Testis (tissue), 3 donors: Measurements from ENCODE around the gene GAA. TPM values are rescaled to one million over a fixed set of nuclear protein-coding genes. Genes with fewer than 3 reads are reported as not detected.
A peak's percentile ranks its signal among the peaks of the same experiment; 100 is the strongest.

ENCODE experiments used
- DNase-seq: peaks from one replicate; pipeline ENCODE4 v3.0.0-alpha.2; 2019
- H3K27ac ChIP-seq, 2 donors: fragments of 200-600 bp; sonication (generic); one replicate each; pipeline ENCODE4 v1.5.1; 2019
- H3K27me3 ChIP-seq: fragments of 200-600 bp; sonication (generic); one replicate; pipeline ENCODE4 v1.5.1; 2019
- H3K36me3 ChIP-seq: fragments of 200-600 bp; sonication (generic); one replicate; pipeline ENCODE4 v1.5.1; 2017; ENCODE audit warnings: low read depth; ENCODE audit errors: missing control alignments
- H3K4me1 ChIP-seq: fragments of 200-600 bp; sonication (generic); one replicate; pipeline ENCODE4 v1.5.1; 2019
- H3K4me3 ChIP-seq, 2 donors: fragments of 200-600 bp; sonication (generic); one replicate each; pipeline ENCODE4 v1.5.1; 2017 to 2019
- H3K9me3 ChIP-seq: fragments of 200-600 bp; sonication (generic); one replicate; pipeline ENCODE4 v1.5.1; 2017
- CTCF ChIP-seq, 3 experiments: fragments of 450-650 bp in 2 of 3; fragments of 200-600 bp in 1 of 3; sonication (generic) in 1 of 3; IDR thresholded peaks; one replicate each; pipeline ENCODE4 v1.5.1; 2016 to 2019; ENCODE audit warnings: antibody characterized with exemption in 3 of 3, mild to moderate bottlenecking in 2 of 3, moderate library complexity in 1 of 3
- POLR2A ChIP-seq: fragments of 450-650 bp; IDR thresholded peaks from one replicate; pipeline ENCODE4 v1.6.1; 2017; ENCODE audit warnings: antibody characterized with exemption, mild to moderate bottlenecking, moderate library complexity
- WGBS, 2 donors: methylation state at CpG; one replicate each; pipeline ENCODE4 v1.1.5; 2018; 5-methylcytosine and 5-hydroxymethylcytosine counted together
- intact Hi-C: fragments of 100-400 bp; cut with DNase I; formaldehyde crosslinking; loops from one replicate; pipeline ENCODE4 v1.15.1; 2023; ENCODE audit warnings: low total_unique reads
- polyA plus RNA-seq: library from polyadenylated mRNA; stranded (reverse); fragments of 350-450 nt; fragmentation: Illumina TruSeq; extraction: RNeasy Lipid Tissue Mini Kit (QIAGEN cat#74804); gene quantifications from one replicate; pipeline ENCODE4 v1.2.3, GENCODE V29; 2014; ENCODE audit warnings: low read depth, low replicate concordance; ENCODE audit not compliant: insufficient read depth
- total RNA-seq, 2 donors: library from RNA; depleted of rRNA; stranded (reverse); fragments of >200 nt; gene quantifications; one replicate each; pipeline ENCODE4 v1.2.3, GENCODE V29; 2016

Gene GAA
- total and polyA plus RNA-seq, 3 donors from 2014 or later, result 155 to 190 (median 166) TPM

- intact Hi-C loops, result no loop called here
- Histone ChIP-seq H3K9me3 (no peaks in the 10 kb centered on the region), H3K36me3 (no peaks in the 10 kb centered on the region), H3K4me1 (no peaks in the 10 kb centered on the region), H3K27ac (no peak overlapping the region), H3K4me3 (no peak overlapping the region), H3K27me3 (no peaks in the 10 kb centered on the region)
- WGBS, 2 donors, result 90 to 93% methylated on average over 17 of the region's 17 CpGs
- DNase-seq, result peak; percentile 7
- no peak for TF ChIP-seq CTCF (IDR thresholded peaks at IDR 0.05)
- no peak for TF ChIP-seq POLR2A
These were observed 20.7 kb downstream of the GAA start for GRCh38 chr17:80122026-80122575.

- Histone ChIP-seq H3K4me1 (no peaks in the 10 kb centered on the region), H3K27ac (no peak overlapping the region), H3K4me3 (no peak overlapping the region), H3K36me3 (no peaks in the 10 kb centered on the region), H3K9me3 (no peaks in the 10 kb centered on the region), H3K27me3 (no peaks in the 10 kb centered on the region)
- 78 to 95% methylated on average over 5 to 6 of the region's 6 CpGs for WGBS, 2 donors
- intact Hi-C loops, result no loop called here
- DNase-seq, result peak; percentile 5
- no peak for TF ChIP-seq CTCF (IDR thresholded peaks at IDR 0.05)
- no peak for TF ChIP-seq POLR2A
These were observed 21.6 kb downstream of the GAA start for GRCh38 chr17:80122926-80123505.

- no peaks in the 10 kb centered on the region for H3K9me3 ChIP-seq
- intact Hi-C loops, result no loop called here
- H3K27me3 ChIP-seq, result no peaks in the 10 kb centered on the region
- DNase-seq, result peak; percentile 10
- WGBS, 2 donors, result 86 to 90% methylated on average over 15 of the region's 15 CpGs
- TF ChIP-seq CTCF (IDR thresholded peaks at IDR 0.05) (no peak), POLR2A (no peak)
- no peaks in the 10 kb centered on the region for H3K4me1 ChIP-seq
- no peak overlapping the region for H3K27ac ChIP-seq
- no peaks in the 10 kb centered on the region for H3K36me3 ChIP-seq
- H3K4me3 ChIP-seq, result no peak overlapping the region
These were observed 22.4 kb downstream of the GAA start for GRCh38 chr17:80123791-80124190.

GRCh38 chr17:80124351-80124981 is 23.1 kb downstream of the GAA start:
- Histone ChIP-seq H3K36me3 (no peaks in the 10 kb centered on the region), H3K4me3 (no peak overlapping the region), H3K9me3 (no peaks in the 10 kb centered on the region), H3K4me1 (no peaks in the 10 kb centered on the region), H3K27ac (no peak overlapping the region), H3K27me3 (no peaks in the 10 kb centered on the region)
- intact Hi-C loops, result no loop called here
- 71 to 72% methylated on average over 14 to 15 of the region's 15 CpGs for WGBS, 2 donors
- TF ChIP-seq CTCF (IDR thresholded peaks at IDR 0.05) (peak in 1 of 3 experiments; percentile 9), POLR2A (no peak)
- peak; percentile 21 for DNase-seq
